Kidney epithelial cell (primary cell): ENCODE data around the gene NAGS. TPM values are rescaled to one million over a fixed set of nuclear protein-coding genes. Genes with fewer than 3 reads are reported as not detected.

Experiments used
- DNase-seq: peaks from one replicate; pipeline ENCODE4 v3.0.0-alpha.2; 2010; ENCODE audit warnings: low read depth
- H3K27me3 ChIP-seq: 2 replicates; pipeline ENCODE4 v1.6.0; 2011; ENCODE audit warnings: low read length; ENCODE audit not compliant: control insufficient read depth, insufficient read depth
- H3K36me3 ChIP-seq: 2 replicates; pipeline ENCODE4 v1.5.1; 2011; ENCODE audit warnings: low read length; ENCODE audit not compliant: control insufficient read depth, insufficient read depth
- H3K4me3 ChIP-seq: 2 replicates; pipeline ENCODE4 v1.5.1; 2011; ENCODE audit warnings: low read depth, mild to moderate bottlenecking, control low read depth, low read length
- CTCF ChIP-seq: IDR thresholded peaks from 2 replicates; pipeline ENCODE4 v1.5.1; 2011; ENCODE audit warnings: mild to moderate bottlenecking, moderate library complexity, low read length, control low read depth, inconsistent platforms; ENCODE audit not compliant: insufficient read depth, poor library complexity, severe bottlenecking
- total RNA-seq: library from RNA; depleted of rRNA; stranded (reverse); fragments of >200 nt; gene quantifications from 2 replicates; pipeline ENCODE4 v1.2.3, GENCODE V29; 2015

NAGS gene
- total RNA-seq, 1 donor from 2014 or later: 15.7 TPM

- H3K4me3 ChIP-seq: peak overlapping the region; percentile 52
- no peaks in the 10 kb centered on the region for H3K27me3 ChIP-seq
- DNase-seq: no peak
- TF ChIP-seq CTCF: no peak
- H3K36me3 ChIP-seq: no peaks in the 10 kb centered on the region
Observed at GRCh38 chr17:44004761-44005526, 522 bp downstream of the NAGS start.

GRCh38 chr17:44005527-44006271 lies 1.3 kb downstream of the NAGS start:
- no peaks in the 10 kb centered on the region for H3K36me3 ChIP-seq
- no peak for DNase-seq
- H3K4me3 ChIP-seq: peak overlapping the region; percentile 52
- peak; percentile 38 for TF ChIP-seq CTCF
- no peaks in the 10 kb centered on the region for H3K27me3 ChIP-seq

DNA sequence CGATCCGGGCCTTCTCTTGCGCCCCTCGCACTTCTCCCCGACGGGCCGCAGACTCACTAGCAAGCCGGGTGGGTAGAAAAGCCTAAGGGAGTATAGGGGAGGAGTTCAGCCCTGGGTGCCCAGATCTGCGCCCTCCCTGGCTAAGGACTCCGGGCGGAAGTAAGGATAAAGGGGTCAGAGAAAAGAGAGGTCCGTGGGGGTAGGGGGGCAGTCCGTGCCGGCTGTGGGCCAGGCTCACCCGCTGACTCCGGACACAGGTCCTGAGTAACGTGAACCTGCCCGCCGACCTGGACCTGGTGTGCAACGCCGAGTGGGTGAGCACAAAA lies 1.8 kb downstream of the NAGS start:
- no peak for TF ChIP-seq CTCF
- H3K36me3 ChIP-seq: no peaks in the 10 kb centered on the region
- no peaks in the 10 kb centered on the region for H3K27me3 ChIP-seq
- DNase-seq: no peak
- H3K4me3 ChIP-seq: peak overlapping the region; percentile 52

GRCh38 chr17:44006598-44007345 lies 2.4 kb downstream of the NAGS start:
- no peaks in the 10 kb centered on the region for H3K27me3 ChIP-seq
- DNase-seq: peak; percentile 87
- peak overlapping the region; percentile 55 for H3K4me3 ChIP-seq
- H3K36me3 ChIP-seq: no peaks in the 10 kb centered on the region
- TF ChIP-seq CTCF: peak; percentile 75

- Histone ChIP-seq H3K27me3 (no peaks in the 10 kb centered on the region), H3K4me3 (peak overlapping the region; percentile 55), H3K36me3 (no peaks in the 10 kb centered on the region)
- no peak for TF ChIP-seq CTCF
- no peak for DNase-seq
Observed at GRCh38 chr17:44007346-44008204, 3.2 kb downstream of the NAGS start.
